GM18511 (cell line): ENCODE data around the gene MB.
"Not testable (repeated sequence)": the region's sequence is repeated elsewhere in the genome, so short reads cannot be mapped to it uniquely, and the experiment has no call there.

Source experiments
- ATAC-seq: cut with Tn5 transposase; IDR thresholded peaks from one replicate; pipeline ENCODE4 v1.9.1; 2021; ENCODE audit warnings: mild to moderate bottlenecking, moderate library complexity; ENCODE audit not compliant: unreplicated experiment

The MB gene

DNA sequence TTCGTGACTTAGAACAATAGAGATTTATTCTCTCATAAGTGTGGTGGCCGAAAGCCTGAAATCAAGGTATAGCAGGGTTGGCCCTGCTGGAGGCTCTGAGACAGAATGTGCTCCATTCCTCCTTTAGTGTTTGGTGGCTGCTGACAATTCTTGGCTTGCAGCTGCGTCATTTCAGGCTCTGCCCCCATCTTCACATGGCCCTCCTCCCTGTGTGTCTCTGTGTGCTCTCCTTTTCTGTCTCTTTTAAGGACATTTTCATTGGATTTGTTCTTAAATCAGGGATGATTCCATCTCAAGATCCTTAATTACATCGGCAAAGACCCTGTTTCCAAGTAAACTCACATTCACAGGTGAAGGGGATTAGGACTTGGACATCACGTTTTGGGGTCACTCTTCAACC is 20.9 kb upstream of the MB start:
- ATAC-seq = no peak

DNA sequence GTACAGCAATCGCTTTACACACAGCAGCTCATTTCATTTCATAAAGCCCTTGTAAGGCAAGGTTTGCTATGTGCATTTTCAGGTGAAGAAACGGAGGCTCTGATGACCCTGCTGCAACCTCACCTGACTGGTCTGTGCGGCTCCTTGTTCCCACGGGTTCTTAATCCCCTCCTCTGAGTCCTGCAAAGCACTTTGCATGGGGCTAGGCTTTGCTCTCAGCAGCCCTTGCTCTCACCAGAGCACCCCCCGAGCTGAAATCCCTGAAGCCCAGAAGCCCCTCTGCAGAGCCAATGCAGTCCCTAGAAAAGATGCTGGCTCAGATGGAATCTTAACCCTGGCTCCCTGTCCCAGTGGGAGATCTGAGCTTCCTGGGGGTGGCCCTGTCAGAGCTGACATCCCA is 20.1 kb upstream of the MB start:
- ATAC-seq = no peak

DNA sequence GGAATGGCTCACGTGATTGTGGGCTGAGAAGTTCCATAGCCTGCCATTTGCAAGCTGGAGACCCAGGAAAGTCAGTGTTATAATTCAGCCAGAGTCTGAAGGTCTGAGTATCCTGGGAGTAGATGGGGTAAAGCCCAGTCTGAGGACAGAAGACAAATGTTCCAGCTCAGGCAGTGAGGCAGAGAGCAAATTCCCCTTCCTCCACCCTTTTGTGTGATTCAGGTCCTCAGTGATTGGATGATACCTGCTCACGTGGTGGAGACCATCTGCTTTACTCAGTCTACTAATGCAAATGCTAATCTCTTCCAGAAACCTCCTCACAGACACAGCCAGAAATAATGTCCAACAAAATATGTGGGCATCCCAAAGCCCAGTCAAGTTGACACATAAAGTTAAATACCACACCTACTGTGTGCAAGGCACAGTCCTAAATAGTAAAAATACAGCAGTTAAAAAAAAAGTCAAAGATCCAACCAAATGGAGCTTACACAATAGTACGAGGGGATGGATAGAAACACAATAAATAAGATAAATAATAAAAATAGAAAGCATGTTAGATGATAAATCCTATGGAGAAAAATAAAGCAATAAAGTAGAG is 17.9 kb upstream of the MB start:
- ATAC-seq = no peak

DNA sequence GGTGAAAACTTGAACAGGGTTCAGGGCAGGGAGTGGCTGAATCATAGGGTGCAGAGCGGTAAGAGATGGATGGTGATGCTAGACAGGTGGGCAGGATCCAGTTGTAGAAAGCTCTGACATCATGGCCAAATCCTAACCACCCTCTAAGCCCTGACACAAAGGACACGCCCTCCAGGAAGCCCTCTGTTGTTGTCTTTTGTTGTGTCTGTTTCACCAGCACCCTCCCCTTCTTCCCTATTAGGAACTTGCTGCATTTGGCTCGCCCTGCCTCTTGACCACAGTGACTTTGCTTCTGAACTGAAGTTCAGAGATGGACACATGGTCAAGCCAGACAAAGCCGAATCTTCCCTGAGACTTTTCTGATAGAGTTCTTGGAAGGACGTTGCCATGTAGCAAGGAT is 16.9 kb upstream of the MB start:
- no peak for ATAC-seq

- no peak for ATAC-seq
These were observed 16.4 kb upstream of the MB start for GRCh38 chr22:35633520-35633919.

- ATAC-seq = no peak
These were observed 15.8 kb upstream of the MB start for GRCh38 chr22:35632935-35633334.

GRCh38 chr22:35631597-35631996 is 14.5 kb upstream of the MB start:
- ATAC-seq = no peak

GRCh38 chr22:35630891-35631290 is 13.8 kb upstream of the MB start:
- no peak for ATAC-seq

DNA sequence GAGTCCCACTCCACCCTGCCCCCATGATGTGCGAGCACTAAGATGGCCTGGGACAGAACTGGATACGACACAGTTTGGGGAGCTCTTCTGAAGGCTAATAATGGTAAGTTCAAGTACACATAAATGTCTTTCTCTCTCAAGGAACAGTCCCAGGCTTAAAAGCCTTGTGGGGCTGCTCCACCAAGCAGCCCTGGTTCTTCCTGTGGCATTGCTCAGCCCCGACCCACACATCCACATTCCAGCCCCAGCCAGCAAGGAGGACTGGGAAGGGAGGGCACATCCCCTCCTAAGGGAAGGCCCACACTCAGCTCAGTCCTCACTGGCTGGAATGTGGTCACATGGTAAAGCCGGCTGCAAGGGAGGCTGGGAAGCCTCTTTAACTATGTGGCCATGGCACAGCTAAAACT is 13.3 kb upstream of the MB start:
- no peak for ATAC-seq

- ATAC-seq = no peak
These were observed 12.5 kb upstream of the MB start for GRCh38 chr22:35629406-35630216.

- no peak for ATAC-seq
These were observed 11.6 kb upstream of the MB start for GRCh38 chr22:35628732-35629131.

GRCh38 chr22:35627267-35628041 is 10.3 kb upstream of the MB start:
- no peak for ATAC-seq

DNA sequence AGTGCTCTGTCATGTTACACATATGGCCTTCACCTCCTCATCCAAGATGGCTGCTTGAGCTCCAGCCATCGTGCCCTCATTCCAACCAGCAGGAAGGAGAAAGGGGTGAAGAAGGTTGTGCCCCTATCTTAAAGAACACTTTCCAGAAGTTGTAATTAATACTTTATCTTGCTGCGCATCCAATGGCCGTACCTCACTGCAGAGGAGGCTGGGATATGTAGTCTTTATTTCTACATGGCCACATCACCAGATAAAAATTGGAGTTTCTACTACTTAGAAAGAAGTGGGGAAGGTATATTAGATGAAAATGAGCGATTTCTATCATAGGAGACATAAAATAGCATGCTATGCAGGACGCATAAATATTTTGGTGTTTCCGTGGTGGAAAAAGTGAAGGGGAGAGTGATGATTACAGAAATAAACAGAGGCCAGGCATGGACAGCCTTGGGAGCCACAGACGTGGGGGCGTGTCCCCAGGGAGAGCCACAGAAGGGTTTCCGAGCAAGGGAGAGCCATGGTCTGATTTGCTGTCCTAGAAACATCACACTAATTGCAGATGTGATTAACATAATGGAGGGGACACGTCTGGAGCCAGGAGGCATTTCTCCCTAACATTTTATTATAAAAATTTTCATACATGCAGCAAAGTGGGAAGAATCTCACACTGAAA is 8.8 kb upstream of the MB start:
- no peak for ATAC-seq

DNA sequence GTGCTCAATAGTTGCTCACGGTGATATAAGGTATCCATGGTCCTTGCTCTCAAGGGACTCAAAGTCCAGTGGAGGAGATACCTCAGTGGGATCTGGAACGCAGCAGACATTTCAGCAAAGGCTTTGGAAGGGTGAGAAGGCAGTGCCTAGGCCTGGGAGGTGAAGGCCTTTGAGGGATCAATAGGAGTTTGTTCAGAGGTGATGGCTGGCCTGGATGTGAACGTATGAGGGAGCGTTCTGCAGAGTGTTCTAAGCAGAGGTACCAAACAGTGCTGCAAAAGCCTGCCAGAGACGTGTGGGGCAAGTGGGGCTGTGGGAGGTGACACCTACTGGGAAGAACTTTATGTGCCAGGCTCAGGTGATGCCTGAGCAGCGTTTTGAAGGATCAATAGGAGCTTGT is 7.4 kb upstream of the MB start:
- no peak for ATAC-seq

GRCh38 chr22:35623885-35624284 is 6.8 kb upstream of the MB start:
- not testable (repeated sequence) for ATAC-seq

DNA sequence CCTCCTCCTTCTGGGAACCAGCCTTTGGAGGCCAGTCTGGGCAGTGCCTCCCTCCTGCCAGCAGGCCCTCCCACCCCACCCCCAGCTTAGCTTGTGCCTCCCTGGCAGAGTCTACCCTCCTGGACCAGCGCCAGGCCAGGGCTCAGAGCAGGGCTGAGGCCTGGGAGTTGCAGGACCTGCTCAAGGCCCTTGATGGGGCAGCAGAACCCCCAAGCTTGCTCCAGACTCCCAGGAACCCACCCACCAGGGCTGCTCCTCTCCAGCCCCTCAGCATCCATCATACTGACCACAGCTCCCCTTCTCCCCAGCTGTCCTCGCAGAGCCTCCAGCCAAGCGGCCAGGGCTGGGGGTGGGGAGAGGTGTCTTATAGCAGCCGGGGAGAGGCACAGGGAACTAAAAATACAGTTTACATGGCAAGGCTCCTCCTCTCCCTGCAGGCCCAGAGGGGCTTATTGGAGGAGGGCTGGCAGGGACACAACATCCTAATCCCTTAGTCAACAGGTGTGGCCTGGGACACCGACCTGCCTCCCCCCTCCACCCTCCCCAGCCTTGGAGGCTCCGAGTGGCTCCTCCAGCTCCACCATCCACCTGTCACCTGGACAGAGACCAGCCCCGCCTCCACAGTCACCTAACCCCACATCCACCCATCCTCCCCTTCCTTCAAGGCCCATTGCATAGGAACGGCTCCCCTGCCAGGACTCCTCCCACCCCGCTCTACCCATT is 5.2 kb upstream of the MB start:
- ATAC-seq = no peak

GRCh38 chr22:35621451-35621850 is 4.3 kb upstream of the MB start:
- no peak for ATAC-seq

DNA sequence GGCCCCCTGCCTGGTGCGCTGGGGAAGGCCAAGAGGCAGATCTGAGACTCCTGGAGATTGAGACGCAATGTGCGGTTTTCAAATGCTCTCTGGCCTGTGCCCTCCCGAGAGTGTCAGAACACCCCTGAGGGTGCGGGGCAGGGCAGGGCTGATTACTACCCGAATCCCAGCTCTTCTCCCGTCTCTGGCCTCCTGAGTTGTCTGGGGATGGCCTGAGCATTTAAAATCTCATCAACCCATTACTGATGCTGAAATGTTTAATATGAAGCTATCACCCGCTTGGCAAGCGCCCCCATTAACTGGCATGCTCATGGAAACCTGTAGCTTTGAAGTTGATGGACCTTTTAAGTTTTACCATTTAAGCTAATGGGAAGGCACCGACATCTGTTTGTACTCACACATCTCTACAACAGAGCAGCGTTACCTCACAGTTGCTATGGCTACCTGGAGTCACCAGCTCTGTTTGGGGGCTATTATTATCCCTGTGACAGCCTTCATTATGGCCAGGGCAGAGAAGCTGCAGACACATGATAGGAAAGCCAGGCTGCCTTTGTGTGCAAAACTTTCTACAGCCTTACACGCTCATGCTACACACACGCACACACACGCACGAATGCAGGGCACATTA is 3.6 kb upstream of the MB start:
- ATAC-seq = no peak

DNA sequence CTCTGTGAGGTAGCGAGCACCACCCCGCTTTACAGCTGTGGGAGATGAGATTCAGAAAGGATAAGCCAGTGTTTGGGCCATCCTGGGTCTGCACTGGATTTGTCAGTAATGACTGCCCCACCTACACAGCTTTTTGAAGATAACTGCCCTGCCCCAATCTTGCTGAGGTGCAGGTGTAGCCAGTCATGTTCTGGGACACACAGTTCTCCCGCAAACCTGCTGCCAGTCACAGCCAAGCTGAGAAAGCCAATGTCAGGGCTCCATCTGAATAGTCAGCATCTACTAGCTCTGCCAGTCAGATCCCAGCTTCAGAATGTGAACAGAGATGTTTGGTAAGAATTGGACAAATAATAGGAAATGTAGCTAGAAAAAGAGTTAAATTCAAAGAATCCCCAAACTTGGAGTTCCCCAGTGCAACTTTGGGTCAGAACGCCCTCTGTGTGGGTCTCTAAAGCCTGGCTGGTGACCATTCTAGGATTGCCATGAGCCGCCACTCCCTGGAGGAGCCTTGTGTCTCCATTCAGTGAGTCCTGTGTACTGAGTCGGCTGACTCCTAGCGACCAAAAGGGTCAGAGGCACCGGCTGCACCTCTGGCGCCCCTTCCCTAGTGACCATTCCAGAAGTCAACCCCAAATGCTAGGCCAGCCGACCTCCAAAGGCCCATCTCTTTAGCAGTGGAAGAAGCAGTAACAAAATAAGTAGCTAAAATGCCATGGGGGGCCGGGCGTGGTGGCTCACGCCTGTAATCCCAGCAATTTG is 2.4 kb upstream of the MB start:
- ATAC-seq = no peak
